IgD-negative memory B cell (primary cell): ENCODE measurements around the gene DAW1. TPM values are rescaled to one million over a fixed set of nuclear protein-coding genes. Genes with fewer than 3 reads are reported as not detected.

ENCODE experiments used
- H3K27ac Mint-ChIP-seq, 3 donors: one replicate each; pipeline ENCODE4 v1.8.0; 2020 to 2022; ENCODE audit warnings: mild to moderate bottlenecking in 3 of 3, mixed read lengths in 3 of 3, moderate library complexity in 1 of 3
- H3K27me3 Mint-ChIP-seq: one replicate; pipeline ENCODE4 v1.8.0; 2021; ENCODE audit warnings: mixed read lengths
- H3K36me3 Mint-ChIP-seq: one replicate; pipeline ENCODE4 v1.8.0; 2020; ENCODE audit warnings: mild to moderate bottlenecking, mixed read lengths
- H3K4me1 Mint-ChIP-seq, 3 donors: one replicate each; pipeline ENCODE4 v1.8.0; 2020 to 2022; ENCODE audit warnings: mixed read lengths in 3 of 3, mild to moderate bottlenecking in 1 of 3
- H3K4me3 Mint-ChIP-seq, 4 donors: one replicate each; pipeline ENCODE4 v1.8.0; 2020 to 2022; ENCODE audit warnings: mild to moderate bottlenecking in 4 of 4, mixed read lengths in 4 of 4, moderate library complexity in 3 of 4
- H3K9me3 Mint-ChIP-seq, 3 donors: one replicate each; pipeline ENCODE4 v1.8.0; 2020 to 2021; ENCODE audit warnings: mixed read lengths in 3 of 3, mild to moderate bottlenecking in 1 of 3
- polyA plus RNA-seq: library from polyadenylated mRNA; unstranded; fragments of 300-500 nt; fragmentation: Illumina TruSeq; gene quantifications from one replicate; pipeline ENCODE4 v1.2.3, GENCODE V29; 2021

DAW1 gene
- polyA plus RNA-seq, 1 donor from 2014 or later: not detected

DNA sequence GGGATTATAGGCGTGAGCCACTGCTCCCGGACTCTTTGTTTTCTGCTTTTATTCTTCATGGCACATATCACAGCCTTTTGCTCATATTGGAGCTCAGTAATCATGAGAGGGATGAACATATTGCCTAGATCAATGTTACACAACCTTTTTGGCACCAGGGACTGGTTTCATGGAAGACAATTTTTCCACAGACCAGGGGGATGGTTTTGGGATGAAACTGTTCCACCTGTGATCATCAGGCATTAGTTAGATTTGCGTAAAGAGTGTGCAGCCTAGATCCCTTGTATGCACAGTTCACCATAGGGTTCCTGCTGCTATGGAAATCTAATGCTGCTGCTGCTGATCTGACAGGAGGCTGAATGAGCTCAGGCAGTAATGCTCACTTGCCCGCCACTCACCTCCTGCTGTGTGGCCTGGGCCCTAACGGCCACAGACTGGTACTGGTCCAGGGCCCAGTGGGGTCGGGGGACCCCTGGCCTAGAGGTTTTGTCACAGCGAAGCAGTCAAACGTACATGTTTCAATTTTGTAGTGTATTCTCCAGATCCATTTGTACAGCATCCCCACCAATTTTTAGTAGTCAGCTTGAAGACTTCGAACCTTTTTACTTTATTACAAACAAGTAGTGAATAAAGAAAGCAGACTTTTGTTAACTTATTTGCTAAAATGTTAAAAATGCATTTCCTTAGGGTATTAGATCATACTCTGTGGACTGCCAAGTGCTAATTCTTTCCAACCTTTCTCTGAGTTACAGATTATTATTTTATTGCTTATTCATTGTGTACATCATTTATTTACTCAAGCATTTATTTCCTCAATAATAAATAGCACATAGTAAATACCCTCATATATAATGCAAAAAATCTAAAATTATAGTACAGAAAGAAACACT lies 6.2 kb downstream of the DAW1 start:
- Mint-ChIP-seq H3K4me3 (no peak overlapping the region), H3K9me3 (peaks cover 0 to 2% (median 0%) of the 10 kb centered on the region in 3 donors), H3K36me3 (peaks cover 2% of the 10 kb centered on the region), H3K4me1 (peaks cover 0 to 3% (median 0%) of the 10 kb centered on the region in 3 donors), H3K27me3 (peaks cover 6% of the 10 kb centered on the region), H3K27ac (no peak overlapping the region)

DNA sequence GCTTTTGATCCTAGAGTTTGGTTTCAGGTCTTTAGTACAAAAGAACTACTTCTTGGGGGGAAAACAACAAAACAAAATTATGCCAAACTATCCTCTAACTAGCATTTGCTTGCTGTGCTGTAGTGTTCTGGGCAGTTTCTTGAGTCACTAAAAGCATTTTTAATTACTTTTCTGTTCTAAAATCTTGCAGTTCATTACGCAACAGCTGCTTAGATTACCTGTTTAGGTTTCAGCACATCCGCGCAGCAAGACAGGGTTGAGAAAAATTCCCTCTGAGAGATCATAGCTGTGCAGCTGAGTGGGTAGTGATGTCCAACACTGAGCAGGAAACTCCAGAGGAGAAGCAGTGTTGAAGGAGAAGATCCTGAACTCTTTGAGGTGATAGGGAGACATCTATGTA lies 9.0 kb downstream of the DAW1 start:
- Mint-ChIP-seq H3K27ac (no peak overlapping the region), H3K27me3 (no peaks in the 10 kb centered on the region), H3K4me3 (no peak overlapping the region), H3K9me3 (no peaks in the 10 kb centered on the region), H3K36me3 (no peaks in the 10 kb centered on the region), H3K4me1 (peaks cover 0 to 3% (median 0%) of the 10 kb centered on the region in 3 donors)

DNA sequence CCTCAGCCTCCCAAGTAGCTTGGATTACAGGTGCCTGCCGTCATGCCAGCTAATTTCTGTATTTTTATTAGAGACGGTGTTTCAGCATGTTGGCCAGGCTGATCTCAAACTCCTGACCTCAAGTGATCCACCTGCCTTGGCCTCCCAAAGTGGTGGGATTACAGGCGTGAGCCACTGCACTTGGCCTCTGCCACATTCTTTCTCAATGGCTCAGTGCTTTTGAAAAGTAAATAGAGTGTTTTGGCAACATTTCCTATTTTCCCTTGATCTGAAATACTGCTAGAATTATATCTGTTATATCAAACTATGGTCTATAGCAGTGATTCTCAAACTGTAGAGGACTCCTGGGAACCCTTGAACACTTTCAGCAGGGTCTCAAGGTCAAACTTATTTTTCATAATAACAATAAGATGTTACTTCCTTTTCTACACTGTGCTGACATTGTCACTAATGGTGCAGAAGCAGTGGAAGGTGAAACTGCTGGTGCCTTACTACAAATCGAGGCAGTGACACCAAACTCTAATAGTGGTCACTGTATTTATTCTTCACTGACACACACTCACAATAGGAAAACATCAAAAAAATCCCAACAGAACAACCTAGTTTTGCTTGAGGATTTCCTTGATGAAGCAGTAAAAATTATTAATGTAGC lies 10.6 kb downstream of the DAW1 start:
- H3K36me3 Mint-ChIP-seq: no peaks in the 10 kb centered on the region
- peak overlapping the region in 2 of 4 donors; percentile 65 to 70 for H3K4me3 Mint-ChIP-seq
- H3K9me3 Mint-ChIP-seq: no peaks in the 10 kb centered on the region
- no peak overlapping the region for H3K27ac Mint-ChIP-seq
- peaks cover 0 to 3% (median 0%) of the 10 kb centered on the region in 3 donors for H3K4me1 Mint-ChIP-seq
- H3K27me3 Mint-ChIP-seq: no peaks in the 10 kb centered on the region

DNA sequence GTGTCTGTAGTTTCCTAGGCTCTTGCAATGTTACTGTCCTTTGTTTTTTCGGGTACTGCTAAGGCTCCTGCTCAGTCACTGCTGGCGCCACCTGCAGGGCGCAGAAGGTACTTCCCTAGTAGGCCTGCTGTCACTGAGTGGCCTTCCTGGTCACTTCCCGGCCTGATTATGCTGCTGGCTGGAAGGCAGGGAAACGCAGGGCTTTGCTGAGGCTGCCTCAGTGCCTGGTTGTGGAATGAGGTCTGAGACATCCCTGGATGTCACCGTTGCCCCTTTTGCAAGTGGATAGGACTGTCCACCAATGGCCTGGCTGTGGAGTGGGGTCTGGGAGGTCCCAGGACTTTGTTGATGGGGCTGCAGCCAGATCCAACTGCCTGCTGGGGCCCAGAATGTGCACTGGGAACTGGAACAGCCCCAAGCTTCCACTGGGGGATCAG lies 13.1 kb downstream of the DAW1 start:
- Mint-ChIP-seq H3K27me3 (peaks cover 1% of the 10 kb centered on the region), H3K9me3 (no peaks in the 10 kb centered on the region), H3K4me1 (peaks cover 0 to 3% (median 0%) of the 10 kb centered on the region in 3 donors), H3K27ac (peak overlapping the region in 1 of 3 donors; percentile 28), H3K36me3 (no peaks in the 10 kb centered on the region), H3K4me3 (no peak overlapping the region)

DNA sequence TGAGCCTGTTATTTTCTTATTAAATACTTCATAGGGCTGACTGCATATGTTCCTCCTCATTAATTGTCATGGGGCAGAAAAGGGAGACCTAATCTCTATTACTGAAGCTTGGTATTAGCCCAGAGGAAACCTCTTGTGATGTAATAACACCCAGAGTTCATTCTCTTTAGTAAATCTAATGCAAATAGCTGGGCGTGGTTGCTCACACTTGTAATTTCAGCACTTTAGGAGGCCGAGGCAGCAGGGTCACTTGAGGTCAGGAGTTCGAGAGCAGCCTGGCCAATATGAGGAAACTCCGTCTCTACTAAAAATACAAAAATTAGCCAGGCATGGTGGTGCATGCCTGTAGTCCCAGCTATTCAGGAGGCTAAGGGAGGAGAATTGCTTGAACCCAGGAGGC lies 14.7 kb downstream of the DAW1 start:
- Mint-ChIP-seq H3K4me3 (no peak overlapping the region), H3K36me3 (no peaks in the 10 kb centered on the region), H3K9me3 (no peaks in the 10 kb centered on the region), H3K27me3 (peaks cover 1% of the 10 kb centered on the region), H3K4me1 (peaks cover 0 to 3% (median 0%) of the 10 kb centered on the region in 3 donors), H3K27ac (peak overlapping the region in 1 of 3 donors; percentile 74)

DNA sequence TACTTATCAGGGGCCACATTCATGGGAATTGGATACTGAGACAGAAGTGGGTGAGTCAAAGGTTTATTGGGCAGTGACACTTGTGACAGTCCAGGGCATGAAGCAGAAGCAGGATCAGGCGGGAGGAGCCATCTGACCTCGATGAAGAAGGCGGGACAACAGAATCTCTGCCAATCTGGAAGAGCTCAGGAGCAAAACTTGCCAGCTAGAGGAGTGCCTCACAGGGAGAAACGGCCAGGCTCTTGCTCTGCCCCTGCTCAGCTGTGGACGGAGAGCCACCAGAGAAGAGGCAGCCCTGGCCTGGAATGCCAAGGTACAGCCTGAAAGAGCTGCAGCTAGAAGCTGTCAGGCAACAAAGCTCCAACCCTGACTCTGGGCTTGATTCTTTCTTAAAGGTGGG lies 16.9 kb downstream of the DAW1 start:
- Mint-ChIP-seq H3K36me3 (no peaks in the 10 kb centered on the region), H3K4me1 (no peaks in the 10 kb centered on the region), H3K4me3 (no peak overlapping the region), H3K27me3 (peaks cover 1% of the 10 kb centered on the region), H3K27ac (no peak overlapping the region), H3K9me3 (no peaks in the 10 kb centered on the region)

DNA sequence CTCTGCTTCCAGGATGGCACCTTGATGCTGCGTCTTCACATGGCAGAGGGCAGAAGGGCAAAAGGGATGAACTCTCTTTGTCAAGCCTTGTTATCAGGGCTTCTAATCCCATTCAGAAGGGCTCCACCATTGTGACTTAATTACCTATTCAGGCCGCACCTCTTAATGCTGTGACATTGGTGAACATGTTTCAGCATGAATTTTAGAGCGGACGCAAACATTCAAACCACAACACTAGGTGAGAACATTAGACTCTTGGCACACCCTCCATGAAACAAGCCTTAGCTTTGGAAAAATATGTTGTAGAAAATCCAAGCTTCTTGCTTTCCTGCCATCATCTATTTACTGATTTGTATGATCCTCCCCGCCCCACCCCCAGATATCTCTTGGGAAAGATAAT lies 17.9 kb downstream of the DAW1 start:
- Mint-ChIP-seq H3K4me3 (no peak overlapping the region), H3K27ac (no peak overlapping the region), H3K9me3 (no peaks in the 10 kb centered on the region), H3K4me1 (no peaks in the 10 kb centered on the region), H3K27me3 (peaks cover 1% of the 10 kb centered on the region), H3K36me3 (no peaks in the 10 kb centered on the region)

DNA sequence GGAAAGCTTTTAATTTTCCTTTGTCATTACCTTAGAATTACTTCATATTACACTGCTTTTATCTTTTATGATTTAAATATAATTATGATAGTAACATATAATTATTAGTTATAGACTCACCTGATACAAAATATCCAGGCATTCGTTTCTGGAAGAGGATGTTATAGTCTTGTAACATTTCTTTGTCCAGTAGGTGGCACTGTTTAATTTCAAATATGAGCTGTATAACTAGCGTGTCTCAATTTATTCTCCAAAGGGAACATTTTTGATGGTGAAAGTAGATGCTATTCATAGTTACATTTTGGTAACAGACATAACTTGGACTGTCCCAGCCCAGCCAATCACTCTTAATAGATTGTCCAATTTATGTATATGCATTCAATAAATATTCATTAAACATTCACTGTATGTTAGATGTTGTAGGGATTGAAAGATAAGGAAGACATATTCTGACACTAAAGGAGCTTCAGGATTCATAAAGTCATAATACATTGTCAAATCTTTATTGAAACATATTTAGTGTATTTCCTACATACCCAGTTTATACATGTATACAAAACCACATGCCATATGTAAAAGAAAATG lies 19.2 kb downstream of the DAW1 start:
- Mint-ChIP-seq H3K27me3 (peaks cover 4% of the 10 kb centered on the region), H3K27ac (no peak overlapping the region), H3K4me1 (no peaks in the 10 kb centered on the region), H3K36me3 (no peaks in the 10 kb centered on the region), H3K9me3 (peaks cover 0 to 2% (median 0%) of the 10 kb centered on the region in 3 donors), H3K4me3 (no peak overlapping the region)

DNA sequence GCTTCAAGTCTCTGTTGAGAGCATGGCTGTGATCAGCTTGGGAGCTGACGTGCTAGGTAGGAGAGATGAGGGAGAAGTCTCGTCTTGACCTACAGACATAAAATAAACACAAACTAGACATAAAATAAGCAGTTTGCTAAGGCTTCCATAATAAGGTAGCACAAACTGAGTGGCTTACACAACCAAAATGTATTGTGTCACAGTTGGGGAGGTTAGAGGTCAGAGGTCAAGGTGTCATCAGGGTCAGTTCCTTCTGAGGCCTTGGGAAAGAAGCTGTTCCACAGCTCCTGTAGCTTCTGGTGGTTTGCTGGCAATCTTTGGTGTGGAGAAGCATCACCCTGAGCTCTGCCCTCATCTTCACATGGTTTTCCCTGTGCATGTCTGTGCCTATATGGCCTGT lies 20.2 kb downstream of the DAW1 start:
- Mint-ChIP-seq H3K36me3 (no peaks in the 10 kb centered on the region), H3K27me3 (peaks cover 6% of the 10 kb centered on the region), H3K27ac (no peak overlapping the region), H3K4me1 (no peaks in the 10 kb centered on the region), H3K9me3 (peaks cover 0 to 3% (median 0%) of the 10 kb centered on the region in 3 donors), H3K4me3 (no peak overlapping the region)

DNA sequence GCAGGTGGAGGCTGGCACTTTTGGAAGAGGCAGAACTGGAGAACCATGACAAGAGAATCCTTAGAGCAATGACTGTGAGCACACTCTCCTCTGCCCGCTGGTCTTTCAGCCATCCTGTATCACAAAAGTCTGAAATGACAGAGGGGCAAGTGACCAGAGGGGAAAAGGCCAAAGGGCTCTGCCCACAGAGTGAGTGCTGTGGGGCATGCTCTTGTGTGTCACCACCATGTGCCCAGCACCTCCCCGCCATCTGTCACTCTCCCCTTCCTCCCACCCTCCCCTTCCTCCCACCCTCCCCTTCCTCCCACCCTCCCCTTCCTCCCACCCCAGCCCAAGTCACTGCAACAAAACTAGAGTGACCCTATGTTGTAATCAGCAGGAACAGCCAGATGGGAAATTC lies 31.9 kb downstream of the DAW1 start:
- H3K4me3 Mint-ChIP-seq: no peak overlapping the region
- no peak overlapping the region for H3K27ac Mint-ChIP-seq
- H3K4me1 Mint-ChIP-seq: no peaks in the 10 kb centered on the region
- H3K9me3 Mint-ChIP-seq: no peaks in the 10 kb centered on the region
- H3K36me3 Mint-ChIP-seq: no peaks in the 10 kb centered on the region
- H3K27me3 Mint-ChIP-seq: no peaks in the 10 kb centered on the region

DNA sequence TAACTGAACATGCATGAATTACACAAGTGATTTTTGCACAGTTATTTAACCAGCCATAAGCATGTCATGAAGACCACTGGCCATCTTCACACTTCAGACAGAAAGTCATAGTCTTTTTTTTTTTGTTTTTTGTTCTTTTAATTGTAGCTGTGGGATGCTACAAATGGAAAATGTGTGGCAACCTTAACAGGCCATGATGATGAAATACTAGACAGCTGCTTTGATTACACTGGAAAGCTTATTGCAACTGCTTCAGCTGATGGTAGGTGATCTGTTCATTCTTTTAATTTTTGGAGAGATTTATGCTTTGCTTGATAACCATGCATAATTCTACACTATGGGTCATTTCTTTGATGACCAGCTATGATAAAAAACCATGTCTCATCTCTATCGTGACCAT lies 35.6 kb downstream of the DAW1 start:
- Mint-ChIP-seq H3K4me3 (no peak overlapping the region), H3K27ac (no peak overlapping the region), H3K27me3 (no peaks in the 10 kb centered on the region), H3K4me1 (no peaks in the 10 kb centered on the region), H3K36me3 (no peaks in the 10 kb centered on the region), H3K9me3 (no peaks in the 10 kb centered on the region)

DNA sequence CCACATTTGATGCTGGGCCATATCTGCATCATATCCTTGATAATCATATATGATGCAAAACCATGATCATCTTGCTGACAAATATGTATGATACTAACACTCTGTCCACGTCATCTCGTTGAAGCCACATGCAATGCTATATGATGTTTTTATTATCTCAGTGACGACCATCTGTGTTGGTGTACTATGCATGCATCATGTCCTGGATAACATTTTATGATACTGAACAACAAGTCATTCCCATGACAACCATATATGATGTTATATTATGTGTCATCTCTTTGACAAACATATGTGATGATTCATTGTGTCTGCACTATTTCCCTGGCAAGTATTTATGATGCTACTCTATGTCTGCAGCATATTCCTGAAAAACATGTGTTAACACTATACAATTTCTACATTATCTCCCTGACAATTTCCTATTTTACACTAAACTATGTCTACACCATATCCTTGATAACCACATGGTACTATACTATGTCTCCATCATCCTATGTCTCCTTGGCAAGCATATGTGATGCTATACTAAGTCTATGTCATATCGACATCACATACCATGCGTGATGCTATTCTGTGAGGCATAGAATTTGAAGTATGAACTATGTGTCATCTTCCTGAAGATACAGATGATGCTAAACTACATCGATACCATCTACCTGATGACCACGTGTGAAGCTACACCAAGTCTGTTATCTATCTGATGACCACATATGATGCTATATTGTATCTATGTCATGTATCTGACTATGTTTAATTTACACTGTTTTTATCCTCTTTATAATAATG lies 37.0 kb downstream of the DAW1 start:
- Mint-ChIP-seq H3K36me3 (no peaks in the 10 kb centered on the region), H3K9me3 (no peaks in the 10 kb centered on the region), H3K4me3 (no peak overlapping the region), H3K4me1 (no peaks in the 10 kb centered on the region), H3K27me3 (no peaks in the 10 kb centered on the region), H3K27ac (no peak overlapping the region)

DNA sequence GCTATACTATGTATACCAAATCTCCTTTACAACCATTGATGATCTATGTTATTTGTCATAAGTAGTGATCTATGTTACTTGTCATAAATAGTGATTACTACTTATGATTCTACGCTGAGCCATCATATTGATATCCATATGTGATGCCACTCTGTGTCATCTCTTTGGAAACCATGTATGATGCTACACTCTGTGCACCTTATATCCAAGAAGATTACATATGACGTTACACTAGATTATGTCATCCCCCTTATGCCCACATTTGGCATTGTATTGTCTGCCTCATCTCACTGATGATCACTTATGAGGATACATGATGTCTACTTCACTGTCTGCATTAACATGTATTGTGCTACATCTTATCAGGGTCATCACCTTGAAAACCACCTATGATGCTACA lies 42.9 kb downstream of the DAW1 start:
- Mint-ChIP-seq H3K9me3 (no peaks in the 10 kb centered on the region), H3K4me1 (no peaks in the 10 kb centered on the region), H3K36me3 (no peaks in the 10 kb centered on the region), H3K27ac (no peak overlapping the region), H3K27me3 (no peaks in the 10 kb centered on the region), H3K4me3 (no peak overlapping the region)

DNA sequence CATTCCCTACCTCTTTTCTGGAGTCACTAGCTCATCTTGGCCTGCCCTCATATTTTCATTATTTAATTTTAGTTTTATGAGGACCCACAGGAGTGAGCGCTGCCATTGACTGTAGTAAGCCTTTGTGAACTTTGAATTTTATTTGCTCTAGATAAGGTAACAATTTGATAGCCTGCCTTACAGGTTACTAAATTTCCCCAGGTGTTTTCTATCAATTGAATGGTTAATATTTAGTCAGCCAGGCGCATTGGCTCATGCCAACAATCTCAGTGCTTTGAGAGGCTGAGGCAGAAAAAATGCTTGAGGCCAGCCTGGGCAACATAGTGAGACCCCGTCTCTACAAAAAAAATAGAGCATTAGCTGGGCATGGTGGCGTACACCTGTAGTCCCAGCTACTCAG lies 50.2 kb downstream of the DAW1 start:
- H3K36me3 Mint-ChIP-seq: no peaks in the 10 kb centered on the region
- no peak overlapping the region for H3K27ac Mint-ChIP-seq
- H3K9me3 Mint-ChIP-seq: no peaks in the 10 kb centered on the region
- H3K4me3 Mint-ChIP-seq: no peak overlapping the region
- no peaks in the 10 kb centered on the region for H3K4me1 Mint-ChIP-seq
- no peaks in the 10 kb centered on the region for H3K27me3 Mint-ChIP-seq

DNA sequence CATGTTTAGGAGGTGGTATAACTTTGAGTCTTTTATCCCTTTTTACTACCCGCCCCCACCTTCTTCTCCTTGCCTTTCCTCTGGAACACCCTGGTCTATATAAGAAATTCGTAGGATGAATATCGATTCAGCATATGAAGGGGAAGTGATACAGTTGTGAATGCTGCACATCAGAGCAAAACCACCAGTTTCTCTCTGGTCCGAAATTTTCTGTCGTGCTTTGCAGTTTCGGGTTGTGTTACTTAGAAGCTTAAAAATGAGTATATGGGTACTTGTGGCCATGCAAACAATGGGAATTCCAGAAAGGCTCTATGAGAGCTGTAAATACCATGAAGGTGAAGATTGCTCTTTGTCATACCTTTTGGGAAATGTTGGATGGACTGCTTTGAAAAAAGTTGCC lies 60.6 kb downstream of the DAW1 start:
- no peaks in the 10 kb centered on the region for H3K4me1 Mint-ChIP-seq
- H3K4me3 Mint-ChIP-seq: no peak overlapping the region
- H3K36me3 Mint-ChIP-seq: no peaks in the 10 kb centered on the region
- H3K9me3 Mint-ChIP-seq: peaks cover 4 to 13% (median 13%) of the 10 kb centered on the region in 3 donors
- no peaks in the 10 kb centered on the region for H3K27me3 Mint-ChIP-seq
- H3K27ac Mint-ChIP-seq: no peak overlapping the region
